ENCODE measurements around the gene POU2F2. TPM values are rescaled to one million over a fixed set of nuclear protein-coding genes. Genes with fewer than 3 reads are reported as not detected.

Gene POU2F2
- total RNA-seq, 1 donor from 2014 or later = 6.1 TPM

GRCh38 chr19:42154471-42155323 is 22.5 kb upstream of the POU2F2 start:
- intact Hi-C loops (cut with DNase I) = no loop called here
- Histone ChIP-seq H3K4me3 (no peak overlapping the region), H3K36me3 (no peaks in the 10 kb centered on the region), H3K27me3 (ENCODE audit: low read depth) (peaks cover 25% of the 10 kb centered on the region), H3K9me3 (no peaks in the 10 kb centered on the region), H3K27ac (no peak overlapping the region), H3K4me1 (no peaks in the 10 kb centered on the region)
- no peak for DNase-seq
- no peak for ATAC-seq
- TF ChIP-seq, protein P1, sequence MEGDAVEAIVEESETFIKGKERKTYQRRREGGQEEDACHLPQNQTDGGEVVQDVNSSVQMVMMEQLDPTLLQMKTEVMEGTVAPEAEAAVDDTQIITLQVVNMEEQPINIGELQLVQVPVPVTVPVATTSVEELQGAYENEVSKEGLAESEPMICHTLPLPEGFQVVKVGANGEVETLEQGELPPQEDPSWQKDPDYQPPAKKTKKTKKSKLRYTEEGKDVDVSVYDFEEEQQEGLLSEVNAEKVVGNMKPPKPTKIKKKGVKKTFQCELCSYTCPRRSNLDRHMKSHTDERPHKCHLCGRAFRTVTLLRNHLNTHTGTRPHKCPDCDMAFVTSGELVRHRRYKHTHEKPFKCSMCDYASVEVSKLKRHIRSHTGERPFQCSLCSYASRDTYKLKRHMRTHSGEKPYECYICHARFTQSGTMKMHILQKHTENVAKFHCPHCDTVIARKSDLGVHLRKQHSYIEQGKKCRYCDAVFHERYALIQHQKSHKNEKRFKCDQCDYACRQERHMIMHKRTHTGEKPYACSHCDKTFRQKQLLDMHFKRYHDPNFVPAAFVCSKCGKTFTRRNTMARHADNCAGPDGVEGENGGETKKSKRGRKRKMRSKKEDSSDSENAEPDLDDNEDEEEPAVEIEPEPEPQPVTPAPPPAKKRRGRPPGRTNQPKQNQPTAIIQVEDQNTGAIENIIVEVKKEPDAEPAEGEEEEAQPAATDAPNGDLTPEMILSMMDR (IDR thresholded peaks at IDR 0.05) = no peak

DNA sequence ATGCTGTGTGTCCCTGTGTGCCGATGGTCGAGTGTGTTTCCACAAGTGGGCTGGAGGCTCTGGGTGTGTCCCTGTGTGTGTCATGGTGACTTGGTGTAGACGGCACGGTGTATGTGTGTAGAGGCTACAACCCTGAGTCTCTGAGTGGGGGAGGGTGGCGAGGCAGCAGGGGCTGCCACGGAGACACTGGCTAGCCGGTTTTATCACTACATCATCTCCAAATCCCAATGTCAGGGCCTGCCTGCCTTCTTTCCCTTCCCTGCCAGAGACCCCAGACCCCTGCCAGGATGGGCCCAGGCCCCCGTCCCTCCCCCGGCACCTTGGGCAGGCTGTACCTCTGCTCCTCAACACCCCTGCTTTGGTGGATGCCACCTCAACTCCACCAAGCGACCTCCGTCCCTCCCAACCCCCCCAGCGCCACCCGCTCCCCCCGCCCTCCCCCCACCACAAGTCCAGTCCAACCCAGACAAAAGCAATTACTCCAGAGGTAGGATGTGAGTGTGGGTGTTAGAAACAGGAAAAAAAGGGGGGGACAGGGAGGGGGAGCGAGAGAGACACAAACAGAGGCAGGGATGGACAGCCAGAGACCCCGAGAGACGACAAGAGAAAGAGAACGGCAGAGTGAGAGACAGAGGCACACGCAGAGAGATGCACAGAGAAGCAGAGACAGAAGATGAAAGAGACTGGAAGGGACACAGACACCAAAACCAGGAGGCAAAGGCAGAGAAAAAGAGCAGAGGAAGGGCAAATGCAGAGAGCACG is 21.6 kb upstream of the POU2F2 start:
- Histone ChIP-seq H3K9me3 (no peaks in the 10 kb centered on the region), H3K4me1 (no peaks in the 10 kb centered on the region), H3K27me3 (ENCODE audit: low read depth) (peaks cover 29% of the 10 kb centered on the region), H3K27ac (no peak overlapping the region), H3K4me3 (no peak overlapping the region), H3K36me3 (no peaks in the 10 kb centered on the region)
- ATAC-seq = no peak
- TF ChIP-seq, protein P1 (IDR thresholded peaks at IDR 0.05) = no peak
- intact Hi-C loops (cut with DNase I) = no loop called here
- no peak for DNase-seq

DNA sequence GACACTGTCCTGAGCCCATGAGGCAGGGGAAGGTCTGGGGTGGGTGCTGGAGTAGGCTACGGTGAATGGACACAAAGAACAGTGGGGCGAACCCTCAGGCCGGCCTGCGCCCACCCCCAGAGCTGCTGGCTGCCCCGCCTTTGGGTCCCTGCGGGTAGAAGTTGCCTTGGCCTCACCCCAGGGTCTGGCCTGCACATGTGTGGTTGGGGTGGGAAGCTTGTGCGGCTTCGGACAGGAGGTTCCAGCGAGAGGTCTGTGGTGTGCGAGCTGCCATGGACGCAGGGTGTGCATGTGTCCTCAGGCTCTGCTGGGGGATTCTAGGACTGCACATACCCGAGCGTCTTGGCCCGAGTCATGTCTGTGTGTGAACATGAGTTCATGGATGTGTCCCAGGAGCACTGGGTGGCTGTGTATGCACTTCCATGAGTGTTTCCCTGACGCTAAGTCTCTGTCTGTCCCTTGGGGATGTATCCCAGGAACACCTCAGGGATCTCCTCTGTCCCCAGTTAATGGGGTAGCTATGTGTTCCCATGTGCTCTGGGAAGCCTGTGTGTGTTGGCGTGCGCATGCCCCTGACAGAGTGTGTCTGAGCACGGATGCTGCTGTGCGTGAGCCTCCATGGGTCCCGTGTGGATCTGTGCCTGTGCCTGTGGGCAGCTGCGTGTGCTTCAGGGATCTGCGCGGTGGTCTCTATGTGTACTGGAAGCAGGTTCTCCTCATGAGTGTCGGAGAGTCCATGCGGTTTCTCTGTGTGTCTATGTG is 20.8 kb upstream of the POU2F2 start:
- Histone ChIP-seq H3K36me3 (no peaks in the 10 kb centered on the region), H3K4me1 (no peaks in the 10 kb centered on the region), H3K9me3 (no peaks in the 10 kb centered on the region), H3K27ac (no peak overlapping the region), H3K4me3 (no peak overlapping the region), H3K27me3 (ENCODE audit: low read depth) (peaks cover 31% of the 10 kb centered on the region)
- intact Hi-C loops (cut with DNase I) = no loop called here
- TF ChIP-seq, protein P1 (IDR thresholded peaks at IDR 0.05) = no peak
- DNase-seq (no peak), ATAC-seq (no peak)

GRCh38 chr19:42151782-42152684 is 19.8 kb upstream of the POU2F2 start:
- peaks cover 31% of the 10 kb centered on the region for H3K27me3 ChIP-seq (ENCODE audit: low read depth)
- DNase-seq (no peak), ATAC-seq (no peak)
- H3K9me3 ChIP-seq = no peaks in the 10 kb centered on the region
- no peak overlapping the region for H3K4me3 ChIP-seq
- H3K36me3 ChIP-seq = no peaks in the 10 kb centered on the region
- H3K4me1 ChIP-seq = no peaks in the 10 kb centered on the region
- TF ChIP-seq, protein P1 (IDR thresholded peaks at IDR 0.05) = no peak
- H3K27ac ChIP-seq = no peak overlapping the region
- intact Hi-C loops (cut with DNase I) = no loop called here
